Measurements from ENCODE around the gene ZDHHC1. TPM values are rescaled to one million over a fixed set of nuclear protein-coding genes. Genes with fewer than 3 reads are reported as not detected.
A peak's percentile ranks its signal among the peaks of the same experiment; 100 is the strongest.

The ZDHHC1 gene
- total and polyA plus RNA-seq, 2 of the 13 experiments (the other 11 are each of a cell fraction or from before 2014, with no cell fraction given): 0.51 to 1.1 TPM

- in situ Hi-C loops (cut with HindIII; ENCODE audit: extremely low pct_ligation_motif_present, low pct_unique_long_range_greater_than_20kb): no loop called here
- no peak within 1 kb of the TSS for H2AFZ ChIP-seq (ENCODE audit: low read length)
- H3K36me3 ChIP-seq (replicated peaks in 1 of 2; ENCODE audit: control insufficient read depth in 1 of 2, insufficient read depth in 2 of 2, low read length in 2 of 2): no peaks in the 10 kb centered on the region
- POLR2A ChIA-PET: no interaction called here
- H3K27ac ChIP-seq (ENCODE audit: extremely low read length, insufficient read depth, low read length): no peak within 1 kb of the TSS
- no peaks in the 10 kb centered on the region for H3K79me2 ChIP-seq (ENCODE audit: insufficient read depth, low read length)
- CTCF ChIA-PET (ENCODE audit: low intra/inter-chr PET ratio, low total read pairs): interaction anchor here (0.9 to 2.5 kb wide), 3 partner anchors 44 to 113 kb away, joined by 3 to 13 read pairs (median 4); partner anchors contain the start of genes KCTD19, LRRC36 and PLEKHG4
- 1% methylated on average over 14 of the region's 56 CpGs for WGBS (ENCODE audit: low lambda C conversion rate)
- H3K4me2 ChIP-seq (ENCODE audit: low read depth, low read length): peak within 1 kb of the TSS; percentile 94
- intact Hi-C loops (cut with micrococcal nuclease; ENCODE audit: unreplicated experiment): loop anchor here (1.0 to 2.0 kb wide), 2 partner anchors 44 to 66 kb away; partner anchors contain the start of genes KCTD19 and LRRC36
- peak; percentile 77 for DNase-seq (ENCODE audit: low spot score)
- H3K9ac ChIP-seq (ENCODE audit: insufficient read depth, low read depth, low read length): peak within 1 kb of the TSS; percentile 48; the same call in 1 of the 2 replicates
- peaks cover 44% of the 10 kb centered on the region for H3K4me1 ChIP-seq (ENCODE audit: insufficient read depth, low read length)
- H4K20me1 ChIP-seq (ENCODE audit: insufficient read depth, low read length): no peaks in the 10 kb centered on the region
- BruUV-seq (replicated peaks): no TSS peak
- ATAC-seq: peak; percentile 74
- H3K9me3 ChIP-seq (ENCODE audit: low read length): no peaks in the 10 kb centered on the region
- peak within 1 kb of the TSS; percentile 9 to 73 (median 31); a peak in 4 of 6 replicates for H3K4me3 ChIP-seq (replicated peaks in 1 of 3; ENCODE audit: insufficient read depth in 1 of 3, low read depth in 2 of 3, low read length in 3 of 3)
- peaks cover 6 to 65% of the 10 kb centered on the region in 2 experiments; a peak in 4 of 5 replicates for H3K27me3 ChIP-seq (ENCODE audit: control insufficient read depth in 1 of 2, insufficient read depth in 2 of 2, low read length in 2 of 2)
- FAIRE-seq: peak; percentile 83
- TF ChIP-seq, protein P1, sequence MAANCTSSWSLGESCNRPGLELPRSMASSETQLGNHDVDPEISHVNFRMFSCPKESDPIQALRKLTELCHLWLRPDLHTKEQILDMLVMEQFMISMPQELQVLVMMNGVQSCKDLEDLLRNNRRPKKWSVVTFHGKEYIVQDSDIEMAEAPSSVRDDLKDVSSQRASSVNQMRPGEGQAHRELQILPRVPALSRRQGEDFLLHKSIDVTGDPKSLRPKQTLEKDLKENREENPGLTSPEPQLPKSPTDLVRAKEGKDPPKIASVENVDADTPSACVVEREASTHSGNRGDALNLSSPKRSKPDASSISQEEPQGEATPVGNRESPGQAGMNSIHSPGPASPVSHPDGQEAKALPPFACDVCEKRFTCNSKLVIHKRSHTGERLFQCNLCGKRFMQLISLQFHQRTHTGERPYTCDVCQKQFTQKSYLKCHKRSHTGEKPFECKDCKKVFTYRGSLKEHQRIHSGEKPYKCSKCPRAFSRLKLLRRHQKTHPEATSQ (CRISPR knock-in tag; IDR thresholded peaks at IDR 0.05; ENCODE audit: borderline replicate concordance): no peak
- TF ChIP-seq ZNF10 (CRISPR knock-in tag; IDR thresholded peaks at IDR 0.05; ENCODE audit: borderline replicate concordance, low read depth): no peak
- no peak for TF ChIP-seq ARNT2 (CRISPR knock-in tag; IDR thresholded peaks at IDR 0.05; ENCODE audit: low read depth)
- TF ChIP-seq, protein P2, sequence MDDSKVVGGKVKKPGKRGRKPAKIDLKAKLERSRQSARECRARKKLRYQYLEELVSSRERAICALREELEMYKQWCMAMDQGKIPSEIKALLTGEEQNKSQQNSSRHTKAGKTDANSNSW (CRISPR knock-in tag; IDR thresholded peaks at IDR 0.05; ENCODE audit: borderline replicate concordance): no peak
- TF ChIP-seq ZNF431 (CRISPR knock-in tag; IDR thresholded peaks at IDR 0.05; ENCODE audit: borderline replicate concordance, low read depth): no peak
- TF ChIP-seq, protein P3, sequence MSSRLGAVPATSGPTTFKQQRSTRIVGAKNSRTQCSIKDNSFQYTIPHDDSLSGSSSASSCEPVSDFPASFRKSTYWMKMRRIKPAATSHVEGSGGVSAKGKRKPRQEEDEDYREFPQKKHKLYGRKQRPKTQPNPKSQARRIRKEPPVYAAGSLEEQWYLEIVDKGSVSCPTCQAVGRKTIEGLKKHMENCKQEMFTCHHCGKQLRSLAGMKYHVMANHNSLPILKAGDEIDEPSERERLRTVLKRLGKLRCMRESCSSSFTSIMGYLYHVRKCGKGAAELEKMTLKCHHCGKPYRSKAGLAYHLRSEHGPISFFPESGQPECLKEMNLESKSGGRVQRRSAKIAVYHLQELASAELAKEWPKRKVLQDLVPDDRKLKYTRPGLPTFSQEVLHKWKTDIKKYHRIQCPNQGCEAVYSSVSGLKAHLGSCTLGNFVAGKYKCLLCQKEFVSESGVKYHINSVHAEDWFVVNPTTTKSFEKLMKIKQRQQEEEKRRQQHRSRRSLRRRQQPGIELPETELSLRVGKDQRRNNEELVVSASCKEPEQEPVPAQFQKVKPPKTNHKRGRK (CRISPR knock-in tag; IDR thresholded peaks at IDR 0.05): no peak
- TF ChIP-seq NAIF1 (CRISPR knock-in tag; IDR thresholded peaks at IDR 0.05; ENCODE audit: borderline replicate concordance): no peak
- TF ChIP-seq ZNF350 (CRISPR knock-in tag; IDR thresholded peaks at IDR 0.05; ENCODE audit: borderline replicate concordance, low read depth): no peak
- no peak for TF ChIP-seq GATA4 (IDR thresholded peaks at IDR 0.05; ENCODE audit: borderline replicate concordance, low read depth)
- TF ChIP-seq, protein P4, sequence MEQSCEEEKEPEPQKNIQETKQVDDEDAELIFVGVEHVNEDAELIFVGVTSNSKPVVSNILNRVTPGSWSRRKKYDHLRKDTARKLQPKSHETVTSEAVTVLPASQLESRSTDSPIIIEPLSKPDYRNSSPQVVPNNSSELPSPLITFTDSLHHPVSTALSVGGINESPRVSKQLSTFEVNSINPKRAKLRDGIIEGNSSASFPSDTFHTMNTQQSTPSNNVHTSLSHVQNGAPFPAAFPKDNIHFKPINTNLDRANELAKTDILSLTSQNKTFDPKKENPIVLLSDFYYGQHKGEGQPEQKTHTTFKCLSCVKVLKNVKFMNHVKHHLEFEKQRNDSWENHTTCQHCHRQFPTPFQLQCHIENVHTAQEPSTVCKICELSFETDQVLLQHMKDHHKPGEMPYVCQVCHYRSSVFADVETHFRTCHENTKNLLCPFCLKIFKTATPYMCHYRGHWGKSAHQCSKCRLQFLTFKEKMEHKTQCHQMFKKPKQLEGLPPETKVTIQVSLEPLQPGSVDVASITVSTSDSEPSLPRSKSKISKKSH (CRISPR knock-in tag; IDR thresholded peaks at IDR 0.05; ENCODE audit: borderline replicate concordance): no peak
- TF ChIP-seq, protein P5, sequence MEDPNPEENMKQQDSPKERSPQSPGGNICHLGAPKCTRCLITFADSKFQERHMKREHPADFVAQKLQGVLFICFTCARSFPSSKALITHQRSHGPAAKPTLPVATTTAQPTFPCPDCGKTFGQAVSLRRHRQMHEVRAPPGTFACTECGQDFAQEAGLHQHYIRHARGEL (CRISPR knock-in tag; IDR thresholded peaks at IDR 0.05): no peak
- TF ChIP-seq PHF20 (CRISPR knock-in tag; IDR thresholded peaks at IDR 0.05): no peak
- no peak for TF ChIP-seq SOX13 (IDR thresholded peaks at IDR 0.05)
- TF ChIP-seq SOX13 (CRISPR knock-in tag; conservative IDR thresholded peaks at IDR 0.05 in 1 of 2, IDR thresholded peaks at IDR 0.05 in 1 of 2): peak in 1 of 2 experiments; percentile 31; a peak in 1 of 4 replicates
- no peak for TF ChIP-seq ATF6 (CRISPR knock-in tag; conservative IDR thresholded peaks at IDR 0.05)
These were observed 23.0 kb downstream of the ZDHHC1 start, which contains the start of gene TPPP3 for GRCh38 chr16:67393111-67393787. TPPP3 (minus strand) TSS chr16:67393498; CDS start chr16:67391111, 2,387 bp downstream.

Measured in HepG2 (cell line).